HFFc6 (cell line): ENCODE measurements around the gene CDRT15. TPM values are rescaled to one million over a fixed set of nuclear protein-coding genes. Genes with fewer than 3 reads are reported as not detected.
"Not testable (repeated sequence)": the region's sequence is repeated elsewhere in the genome, so short reads cannot be mapped to it uniquely, and the experiment has no call there.

ENCODE experiments used
- DNase-seq: peaks from one replicate; pipeline ENCODE4 v3.0.0-alpha.2; 2018
- H3K27ac Mint-ChIP-seq: 2 replicates; pipeline ENCODE4 v1.8.0; 2020; ENCODE audit warnings: mild to moderate bottlenecking, mixed read lengths
- H3K27me3 Mint-ChIP-seq: 2 replicates; pipeline ENCODE4 v1.8.0; 2021; ENCODE audit warnings: mild to moderate bottlenecking, moderate library complexity, mixed read lengths; ENCODE audit not compliant: insufficient read depth
- H3K36me3 Mint-ChIP-seq: 2 replicates; pipeline ENCODE4 v1.8.0; 2021; ENCODE audit warnings: low read depth, mixed read lengths
- H3K4me1 Mint-ChIP-seq: 2 replicates; pipeline ENCODE4 v1.8.0; 2020; ENCODE audit warnings: low read depth, mixed read lengths
- H3K4me3 Mint-ChIP-seq: 2 replicates; pipeline ENCODE4 v1.8.0; 2020; ENCODE audit warnings: mild to moderate bottlenecking, moderate library complexity, mixed read lengths
- H3K9me3 Mint-ChIP-seq: 2 replicates; pipeline ENCODE4 v1.8.0; 2020; ENCODE audit warnings: mild to moderate bottlenecking, mixed read lengths
- total RNA-seq, 6 experiments: library from RNA; stranded (reverse); fragmentation: NEBNext Ultra II Directional; extraction: Animal tissue kit (Norgen Biotek cat#: 25700); gene quantifications; 2 replicates in 1 of 6; 3 replicates in 5 of 6; pipeline ENCODE4 v1.2.3, GENCODE V29; 2021

Gene CDRT15
- total RNA-seq, 6 experiments from 2014 or later, result not detected

GRCh38 chr17:14186443-14186842 is 50.2 kb downstream of the CDRT15 start:
- DNase-seq, H3K27ac Mint-ChIP-seq, H3K4me1 Mint-ChIP-seq, H3K27me3 Mint-ChIP-seq, H3K9me3 Mint-ChIP-seq, H3K36me3 Mint-ChIP-seq, H3K4me3 Mint-ChIP-seq: not testable (repeated sequence)

Other genes starting within 250 kb of the CDRT15 start
- gene COX10, start 167.4 kb downstream of the CDRT15 start, total RNA-seq, result 10 to 100 TPM; 12.2 to 16.2 (median 14.8) TPM
- gene HS3ST3B1, start 64.2 kb upstream of the CDRT15 start, total RNA-seq, result 10 to 100 TPM; 18.3 to 24.6 (median 22.3) TPM